Fibroblast of mammary gland (primary cell): Measurements from ENCODE around the gene DNAJB13.

Experiments
- DNase-seq: peaks from one replicate; pipeline ENCODE4 v3.0.0-alpha.2; 2010; ENCODE audit warnings: low read depth
- H3K4me3 ChIP-seq: 2 replicates; pipeline ENCODE4 v1.5.1; 2011; ENCODE audit warnings: low read depth, mild to moderate bottlenecking, low read length, moderate library complexity; ENCODE audit not compliant: control insufficient read depth
- TF ChIP-seq, protein P1 (sequence below): conservative IDR thresholded peaks from 2 replicates; pipeline ENCODE4 v1.5.1; 2011; ENCODE audit warnings: low read depth, low read length, inconsistent platforms; ENCODE audit not compliant: control insufficient read depth, insufficient read depth

The DNAJB13 gene

DNA sequence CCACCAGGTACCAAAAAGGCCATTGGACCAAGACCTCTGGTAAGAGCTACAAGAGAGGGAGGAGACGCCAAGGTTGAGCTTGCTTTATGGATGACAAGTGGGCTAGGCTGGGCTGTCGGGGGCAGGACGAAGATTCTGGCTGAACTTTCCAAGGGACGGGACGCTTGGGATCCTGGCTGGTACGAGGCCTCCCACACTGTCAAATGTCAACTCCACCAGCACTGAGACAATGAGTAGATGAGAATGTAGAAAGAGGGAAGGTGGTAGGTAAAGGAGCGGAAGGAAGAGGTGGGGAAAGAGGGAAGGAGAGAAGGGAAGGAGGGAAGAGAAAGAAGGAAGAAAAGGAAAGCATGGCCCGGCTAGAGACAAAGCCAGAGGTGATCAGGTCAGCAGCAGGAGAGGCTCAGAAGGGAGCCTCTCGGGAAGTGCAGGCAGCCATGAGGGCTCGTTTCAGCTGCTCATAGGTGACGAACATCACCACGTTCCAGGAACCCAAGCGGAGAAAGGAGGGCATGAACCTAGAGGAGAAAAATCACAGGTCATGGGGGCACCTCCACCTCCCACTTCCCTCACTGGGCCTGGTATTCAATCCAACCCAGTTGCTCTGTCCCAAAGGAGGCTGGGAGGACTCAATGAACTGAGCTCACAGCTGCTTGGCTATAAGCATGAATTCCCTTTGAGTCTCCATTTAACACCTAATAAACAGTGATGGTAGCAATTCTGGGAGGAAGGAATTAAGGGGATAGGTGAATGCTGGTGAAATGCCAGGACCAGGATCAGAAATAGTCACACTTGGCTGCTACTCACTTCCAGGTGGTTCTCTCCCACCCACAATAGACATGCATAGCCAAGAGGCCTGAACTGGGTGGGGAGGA is 24.0 kb downstream of the DNAJB13 start:
- DNase-seq, result no peak
- TF ChIP-seq, protein P1, sequence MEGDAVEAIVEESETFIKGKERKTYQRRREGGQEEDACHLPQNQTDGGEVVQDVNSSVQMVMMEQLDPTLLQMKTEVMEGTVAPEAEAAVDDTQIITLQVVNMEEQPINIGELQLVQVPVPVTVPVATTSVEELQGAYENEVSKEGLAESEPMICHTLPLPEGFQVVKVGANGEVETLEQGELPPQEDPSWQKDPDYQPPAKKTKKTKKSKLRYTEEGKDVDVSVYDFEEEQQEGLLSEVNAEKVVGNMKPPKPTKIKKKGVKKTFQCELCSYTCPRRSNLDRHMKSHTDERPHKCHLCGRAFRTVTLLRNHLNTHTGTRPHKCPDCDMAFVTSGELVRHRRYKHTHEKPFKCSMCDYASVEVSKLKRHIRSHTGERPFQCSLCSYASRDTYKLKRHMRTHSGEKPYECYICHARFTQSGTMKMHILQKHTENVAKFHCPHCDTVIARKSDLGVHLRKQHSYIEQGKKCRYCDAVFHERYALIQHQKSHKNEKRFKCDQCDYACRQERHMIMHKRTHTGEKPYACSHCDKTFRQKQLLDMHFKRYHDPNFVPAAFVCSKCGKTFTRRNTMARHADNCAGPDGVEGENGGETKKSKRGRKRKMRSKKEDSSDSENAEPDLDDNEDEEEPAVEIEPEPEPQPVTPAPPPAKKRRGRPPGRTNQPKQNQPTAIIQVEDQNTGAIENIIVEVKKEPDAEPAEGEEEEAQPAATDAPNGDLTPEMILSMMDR, result no peak
- no peak overlapping the region for H3K4me3 ChIP-seq

DNA sequence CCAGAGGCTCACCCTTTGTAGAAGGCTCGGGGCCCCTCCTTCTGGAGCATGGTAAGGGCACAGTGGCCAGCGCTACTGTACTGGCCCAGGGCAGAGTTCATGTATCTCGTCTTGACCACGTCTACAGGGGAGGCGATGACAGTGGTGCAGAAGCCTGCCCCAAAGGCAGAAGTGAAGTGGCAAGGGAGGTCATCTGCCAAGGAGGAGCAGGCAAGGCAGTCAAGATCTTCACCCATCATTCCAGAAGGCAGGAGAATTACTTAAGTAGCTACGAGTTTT is 24.6 kb downstream of the DNAJB13 start:
- TF ChIP-seq, protein P1, result no peak
- DNase-seq, result no peak
- H3K4me3 ChIP-seq, result no peak overlapping the region

DNA sequence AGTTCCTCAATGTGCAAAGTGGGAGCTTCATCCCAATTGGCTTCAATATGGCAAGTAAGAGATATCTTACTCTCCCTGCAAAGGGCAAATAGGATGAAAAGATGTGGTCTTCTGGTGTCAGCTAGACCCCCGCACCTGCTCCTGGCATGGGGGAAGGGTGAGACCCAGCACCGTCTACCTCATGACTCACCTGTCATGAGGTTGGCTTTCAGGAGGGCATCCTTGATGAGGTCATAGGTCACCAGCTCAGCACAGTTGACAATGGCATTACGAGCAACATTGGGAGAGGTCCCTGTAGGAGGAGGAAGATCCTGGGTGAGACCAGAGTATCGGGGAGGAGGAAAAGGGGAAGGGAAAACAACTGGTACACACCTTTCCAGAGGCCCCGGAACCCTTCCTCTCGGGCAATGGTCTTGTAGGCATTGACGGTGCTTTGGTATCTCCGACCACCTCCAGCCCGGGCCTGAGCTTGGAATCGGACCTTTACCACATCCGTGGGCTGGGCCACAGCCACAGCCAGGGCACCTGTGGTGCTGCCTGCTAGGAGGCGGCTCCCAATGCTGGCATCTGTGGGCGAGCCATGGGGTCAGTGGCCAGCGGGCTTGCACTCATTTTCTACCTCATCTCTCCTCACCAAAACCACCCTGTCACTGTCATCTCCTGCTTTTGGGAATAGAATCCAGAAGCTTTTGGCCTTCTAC is 25.8 kb downstream of the DNAJB13 start:
- TF ChIP-seq, protein P1, result no peak
- DNase-seq, result no peak
- no peak overlapping the region for H3K4me3 ChIP-seq

DNA sequence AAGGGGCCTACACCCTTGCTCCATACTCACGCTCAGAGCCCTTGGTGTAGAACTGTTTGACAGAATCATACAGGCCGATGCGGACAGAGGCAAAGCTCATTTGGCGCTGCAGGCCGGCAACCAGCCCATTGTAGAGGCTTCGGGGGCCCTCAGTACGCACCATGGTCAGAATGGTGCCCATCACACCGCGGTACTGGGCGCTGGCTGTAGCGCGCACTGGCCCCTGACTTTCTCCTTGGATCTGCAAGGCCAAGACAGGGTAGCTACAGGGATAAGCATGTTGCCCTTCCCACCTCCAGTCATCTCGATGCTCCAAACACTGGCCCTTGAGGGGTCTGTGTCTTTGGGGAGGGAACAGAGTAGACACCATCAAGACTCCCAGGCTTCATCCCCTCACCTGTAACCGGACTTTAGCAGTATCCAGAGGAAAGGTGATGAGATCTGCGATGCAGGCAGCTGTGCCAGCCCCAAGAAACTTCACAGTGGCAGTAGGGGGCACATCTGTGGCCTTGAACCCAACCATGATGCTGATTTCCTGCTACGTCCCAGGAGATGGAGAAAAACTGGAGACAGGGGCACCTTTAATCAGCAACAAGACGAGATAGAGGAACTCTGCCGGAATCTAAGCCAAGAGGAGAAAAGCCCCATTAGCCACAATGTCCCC is 27.2 kb downstream of the DNAJB13 start:
- TF ChIP-seq, protein P1, result no peak
- no peak overlapping the region for H3K4me3 ChIP-seq
- no peak for DNase-seq

DNA sequence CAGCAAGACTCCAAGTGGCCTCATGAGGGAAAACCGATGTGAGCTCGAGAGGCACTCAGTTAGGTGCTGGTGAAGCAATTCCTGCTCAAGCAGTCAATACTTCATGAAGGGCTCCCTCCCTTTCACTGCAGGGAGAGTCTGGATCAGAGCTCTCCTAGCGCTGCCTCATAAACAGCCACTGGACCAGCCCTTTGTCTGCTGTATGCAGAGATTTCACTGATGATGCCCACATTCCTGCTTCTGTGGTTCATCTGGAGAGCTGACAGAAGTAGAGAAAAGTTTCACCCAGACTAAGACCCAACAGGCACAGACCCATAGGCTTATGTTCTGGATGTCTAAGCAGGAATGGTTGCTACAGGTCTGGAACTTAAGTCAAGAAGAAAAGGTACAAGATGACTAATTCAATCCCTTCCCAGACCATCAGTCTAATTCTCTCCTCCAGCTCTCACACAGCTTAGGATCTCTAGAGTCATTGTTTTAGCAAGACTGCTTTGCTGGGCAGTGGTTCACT is 27.8 kb downstream of the DNAJB13 start:
- no peak for DNase-seq
- TF ChIP-seq, protein P1, result no peak
- H3K4me3 ChIP-seq, result no peak overlapping the region

DNA sequence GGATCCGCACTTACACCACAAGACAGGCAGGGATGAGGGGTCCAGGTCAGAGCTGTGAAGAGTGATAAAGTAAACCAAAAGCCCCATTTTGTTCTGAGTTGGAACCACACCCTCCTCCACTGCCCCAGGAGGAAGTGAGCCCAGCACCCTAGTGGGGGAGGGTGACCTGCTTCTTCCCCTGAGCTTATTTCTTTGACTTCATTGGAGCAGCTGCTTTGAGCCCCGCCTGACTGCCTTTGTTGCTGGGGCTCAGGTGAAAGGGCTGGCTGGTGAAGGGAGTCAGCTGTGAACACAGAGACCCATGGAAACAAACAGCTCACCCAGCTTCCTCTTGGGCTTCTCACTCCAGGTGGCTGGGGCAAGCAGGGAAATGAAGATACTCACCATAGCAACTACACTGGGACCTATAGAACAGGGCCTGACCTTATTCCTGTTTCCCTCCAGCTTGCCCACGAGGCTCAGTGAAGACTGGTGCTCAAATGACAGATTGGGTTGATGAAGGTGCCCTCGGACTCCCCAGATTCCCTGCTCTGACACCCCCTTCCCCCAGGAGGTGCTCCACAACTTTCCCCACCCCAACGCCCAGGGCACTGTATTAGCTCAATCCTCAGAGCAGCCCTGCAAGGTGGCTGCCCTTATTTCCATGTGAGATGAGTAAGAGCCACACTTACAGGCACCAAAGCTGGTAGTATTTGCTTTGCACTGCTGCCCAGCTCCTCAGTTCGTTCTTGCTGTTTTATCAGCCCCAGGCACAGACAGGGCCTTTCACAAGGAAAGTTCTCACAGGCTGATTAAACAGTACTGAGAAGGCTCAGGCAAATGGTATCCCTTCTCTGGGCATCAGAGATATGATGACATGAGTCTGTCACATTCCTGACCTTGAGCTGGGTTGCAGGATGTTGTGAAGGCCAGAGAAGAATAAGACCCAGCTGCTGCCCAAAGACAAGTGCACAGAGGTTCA is 29.5 kb downstream of the DNAJB13 start:
- TF ChIP-seq, protein P1, result no peak
- no peak for DNase-seq
- no peak overlapping the region for H3K4me3 ChIP-seq
